PFSK-1 (cell line): ENCODE measurements around the gene MVK.

Experiments
- FOXP2 ChIP-seq: optimal IDR thresholded peaks from 2 replicates; pipeline ENCODE3; 2011; ENCODE audit warnings: borderline replicate concordance, control low read depth, inconsistent platforms; ENCODE audit not compliant: insufficient read depth; ENCODE audit errors: extremely low read length, extremely low read depth
- TAF1 ChIP-seq: IDR thresholded peaks from 2 replicates; pipeline ENCODE4 v1.6.1; 2012; ENCODE audit warnings: low read length, control low read depth, borderline replicate concordance; ENCODE audit not compliant: insufficient read depth

DNA sequence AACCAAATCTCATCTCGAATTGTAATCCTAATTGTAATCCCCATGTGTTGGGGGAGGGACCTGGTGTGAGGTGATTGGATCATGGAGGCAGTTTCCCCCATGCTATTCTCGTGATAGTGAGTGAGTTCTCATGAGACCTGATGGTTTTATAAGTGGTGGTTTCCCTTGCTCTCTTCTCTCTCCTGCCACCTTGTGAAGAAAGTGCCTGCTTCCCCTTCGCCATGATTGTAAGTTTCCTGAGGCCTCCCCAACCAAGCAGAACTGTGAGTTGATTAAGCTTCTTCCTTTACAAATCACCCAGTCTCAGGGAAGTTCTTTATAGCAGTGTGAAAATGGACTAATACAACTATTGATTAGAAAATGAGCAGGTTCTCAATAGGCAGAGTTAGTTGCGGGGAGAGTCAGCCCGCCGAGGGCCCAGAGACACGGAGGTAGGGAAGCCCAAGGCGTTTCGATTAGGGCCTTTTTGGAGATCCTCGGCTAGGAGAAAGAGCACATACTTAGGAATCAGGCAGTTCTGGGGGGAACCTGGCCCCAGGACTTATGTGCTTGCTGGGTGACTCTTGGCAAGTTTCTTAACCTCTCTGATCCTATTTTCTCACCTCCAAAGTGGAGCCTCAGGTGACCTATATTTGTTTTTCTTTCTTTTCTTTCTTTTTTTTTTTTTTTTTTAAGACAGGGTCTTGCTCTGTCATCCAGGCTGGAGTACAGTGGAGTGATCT, 65.7 kb downstream of the MVK start:
- no peak for TF ChIP-seq FOXP2
- TF ChIP-seq TAF1: no peak
